K562 (cell line): ENCODE results near the gene SAT1. TPM values are rescaled to one million over a fixed set of nuclear protein-coding genes. Genes with fewer than 3 reads are reported as not detected.

Experiments
- ATAC-seq: fragments of 200-7000 bp; cut with Tn5 transposase; 3 replicates; pipeline ENCODE4 v1.9.1; 2020; ENCODE audit warnings: moderate library complexity
- BruUV-seq: library from RNA; stranded (reverse); fragments of 400-500 nt; replicated peaks from 2 replicates; lab custom pipeline; 2021; lab: Mats Ljungman, UMichigan
- CTCF ChIA-PET: fragments of 300-600 bp; formaldehyde crosslinking; extraction: SDS; loops from one replicate; lab custom pipeline; 2021; ENCODE audit warnings: low intra/inter-chr PET ratio; lab: Yijun Ruan, JAX
- POLR2A ChIA-PET: fragments of 300-600, 350-650 bp; sonication (Branson Sonifier 250); formaldehyde crosslinking; extraction: SDS; loops from one replicate; lab custom pipeline; 2021; ENCODE audit warnings: antibody characterized with exemption, inconsistent platforms; lab: Yijun Ruan, JAX
- DNase-seq, 4 experiments: peaks; one replicate each; pipeline versions ENCODE4 v3.0.0 to v3.0.0-alpha.2; 2011 to 2018; ENCODE audit warnings: low spot score in 3 of 4, mixed read lengths in 3 of 4; ENCODE audit errors: extremely low read depth in 1 of 4
- FAIRE-seq: peaks from 2 replicates; lab custom pipeline; 2011; peaks lifted over from hg19 to GRCh38; lab: Jason Lieb, UNC
- H2AFZ ChIP-seq: 2 replicates; pipeline ENCODE4 v1.6.0; 2011; ENCODE audit warnings: low read depth, low read length, control low read depth, inconsistent platforms
- H3K27ac ChIP-seq: fragments of 200-600 bp; 3 replicates; pipeline ENCODE4 v1.8.0; 2011; ENCODE audit warnings: low read depth, mild to moderate bottlenecking, control low read depth, inconsistent platforms, low read length, moderate library complexity, mixed read lengths; ENCODE audit errors: extremely low read depth
- H3K27me3 ChIP-seq, 2 experiments: fragments of 300-600 bp in 1 of 2; 2 replicates in 1 of 2; 3 replicates in 1 of 2; pipeline versions ENCODE4 v1.6.0 to v1.8.0; 2011; ENCODE audit warnings: inconsistent platforms in 2 of 2, low read length in 2 of 2, mild to moderate bottlenecking in 1 of 2, mixed read lengths in 1 of 2, moderate library complexity in 1 of 2; ENCODE audit not compliant: control insufficient read depth in 2 of 2, insufficient read depth in 2 of 2
- H3K36me3 ChIP-seq: fragments of 300-600 bp; 3 replicates; pipeline ENCODE4 v1.8.0; 2011; ENCODE audit warnings: mild to moderate bottlenecking, low read length, inconsistent platforms; ENCODE audit not compliant: control insufficient read depth, insufficient read depth
- H3K4me1 ChIP-seq, 2 experiments: fragments of 200-600 bp in 1 of 2; replicated peaks in 1 of 2; 2 replicates in 1 of 2; 3 replicates in 1 of 2; pipeline versions ENCODE4 v1.5.1 to v1.8.0; 2011; ENCODE audit warnings: inconsistent platforms in 2 of 2, low read length in 2 of 2, mild to moderate bottlenecking in 1 of 2, mixed read lengths in 1 of 2, moderate library complexity in 1 of 2; ENCODE audit not compliant: control insufficient read depth in 2 of 2, insufficient read depth in 2 of 2
- H3K4me2 ChIP-seq: 2 replicates; pipeline ENCODE4 v1.6.1; 2011; ENCODE audit warnings: low read length, control low read depth, inconsistent platforms, mixed read lengths; ENCODE audit not compliant: insufficient read depth
- H3K4me3 ChIP-seq: fragments of 200-600 bp; sonication (generic), shearing (Covaris generic); 2 replicates; pipeline ENCODE4 v1.5.1; 2016; ENCODE audit warnings: control low read depth, inconsistent platforms
- H3K79me2 ChIP-seq: fragments of 200-600 bp; 3 replicates; pipeline ENCODE4 v1.8.0; 2011; ENCODE audit warnings: low read length, inconsistent platforms; ENCODE audit not compliant: control insufficient read depth, insufficient read depth
- H3K9ac ChIP-seq, 2 experiments: 2 replicates each; pipeline versions ENCODE4 v1.6.0 to v1.6.1; 2011; ENCODE audit warnings: low read depth in 2 of 2, low read length in 2 of 2, control low read depth in 1 of 2, inconsistent platforms in 1 of 2, mild to moderate bottlenecking in 1 of 2, mixed read lengths in 1 of 2; ENCODE audit not compliant: insufficient read depth in 1 of 2
- H3K9me1 ChIP-seq: one replicate; pipeline ENCODE4 v1.6.0; 2011; ENCODE audit warnings: inconsistent platforms, mild to moderate bottlenecking, low read length, moderate library complexity; ENCODE audit not compliant: control insufficient read depth, insufficient read depth
- H3K9me3 ChIP-seq: replicated peaks from 2 replicates; pipeline ENCODE4 v1.5.1; 2011; ENCODE audit warnings: low read depth, low read length, inconsistent platforms; ENCODE audit not compliant: control insufficient read depth, insufficient read depth
- H4K20me1 ChIP-seq: replicated peaks from 2 replicates; pipeline ENCODE4 v1.6.1; 2011; ENCODE audit warnings: low read length, inconsistent platforms, mixed read lengths; ENCODE audit not compliant: control insufficient read depth, insufficient read depth
- E2F8 ChIP-seq: fragments of 450-650 bp; IDR thresholded peaks from 2 replicates; pipeline ENCODE4 v1.7.1; 2018; ENCODE audit warnings: mild to moderate bottlenecking, low read depth; ENCODE audit not compliant: partially characterized antibody
- KLF6 ChIP-seq: fragments of 250-450 bp; sonication (Bioruptor Pico); IDR thresholded peaks from 2 replicates; pipeline ENCODE4 v1.4.0; 2020; ENCODE audit warnings: mild to moderate bottlenecking, moderate library complexity, borderline replicate concordance
- NR3C1 ChIP-seq: sonication (generic); formaldehyde crosslinking; IDR thresholded peaks from 2 replicates; pipeline ENCODE4 v1.8.1; 2022; ENCODE audit warnings: missing genetic modification reagents
- ZC3H4 ChIP-seq: sonication (generic); formaldehyde crosslinking; IDR thresholded peaks from 2 replicates; pipeline ENCODE4 v1.9.0; 2021; ENCODE audit warnings: missing genetic modification reagents, borderline replicate concordance
- ZNF23 ChIP-seq: fragments of 250-450 bp; sonication (Bioruptor Pico); IDR thresholded peaks from 2 replicates; pipeline ENCODE4 v1.4.0; 2020; ENCODE audit warnings: mild to moderate bottlenecking
- ZNF431 ChIP-seq: sonication (generic); formaldehyde crosslinking; IDR thresholded peaks from 2 replicates; pipeline ENCODE4 v1.8.0; 2022; ENCODE audit warnings: mild to moderate bottlenecking, missing genetic modification reagents
- WGBS: fragments of 100-300 bp; shearing (Covaris generic); methylation state at CpG from one replicate; pipeline ENCODE4 v1.1.6; 2016; ENCODE audit warnings: low coverage, mixed read lengths; ENCODE audit not compliant: insufficient coverage; ENCODE audit errors: missing lambda C conversion rate; 5-methylcytosine and 5-hydroxymethylcytosine counted together
- in situ Hi-C: fragments of 300-500 bp; cut with MboI; formaldehyde crosslinking; loops from 4 replicates; pipeline ENCODE4 v1.15.0; 2018; ENCODE audit warnings: inconsistent platforms, mixed read lengths
- intact Hi-C: fragments of 100-400 bp; cut with micrococcal nuclease; formaldehyde crosslinking; loops from 2 replicates; pipeline ENCODE4 v1.14.2; 2022
- polyA plus RNA-seq, 8 experiments: library from polyadenylated mRNA; depleted of rRNA in 4 of 8; stranded (reverse) in 5 of 8; unstranded in 3 of 8; fragments of >200 nt; fragmentation: Nextera tagmentation in 2 of 8; fragmentation: Illumina TruSeq in 1 of 8; extraction: Ambion mirVana in 2 of 8; extraction: Trizol in 1 of 8; gene quantifications; 2 replicates each; pipeline versions ENCODE4 v1.2.1 to v1.2.3, GENCODE V29; 2011 to 2014; ENCODE audit warnings: inconsistent platforms in 1 of 8, missing spikeins in 1 of 8
- total RNA-seq, 7 experiments: library from RNA; depleted of rRNA in 6 of 7; stranded (reverse); fragments of >200 nt in 6 of 7; fragmentation: Illumina TruSeq in 2 of 7; extraction: Trizol in 2 of 7; gene quantifications; 2 replicates each; pipeline versions ENCODE4 v1.2.1 to v1.2.3, GENCODE V29; 2011 to 2021; ENCODE audit warnings: low replicate concordance in 1 of 7
- TF ChIP-seq, protein P1 (sequence below), 2 experiments: fragments of 450-650 bp; IDR thresholded peaks; 2 replicates each; pipeline ENCODE4 v1.6.1; 2016

SAT1 gene
- total and polyA plus RNA-seq, 9 of the 15 experiments (the other 6 are each of a cell fraction or from before 2014, with no cell fraction given) = 47.4 to 194 (median 74.1) TPM

GRCh38 chrX:23784470-23785331 is 1.7 kb downstream of the SAT1 start (continued):
- TF ChIP-seq ZC3H4 = 0 out of 2 replicates have a peak, but pooled peaks have one; percentile 27
- TF ChIP-seq, all 486 proteins: peak for 27

- H3K27me3 ChIP-seq = no peaks in the 10 kb centered on the region
- H3K36me3 ChIP-seq = peaks cover 17% of the 10 kb centered on the region
- CTCF ChIA-PET = no interaction called here
- 75% methylated on average over 2 of the region's 2 CpGs for WGBS
- no peak overlapping the region for H3K9ac ChIP-seq
- no peaks in the 10 kb centered on the region for H4K20me1 ChIP-seq
- intact Hi-C loops = no loop called here
- H3K27ac ChIP-seq = no peak overlapping the region
- no TSS peak for BruUV-seq
- H3K4me1 ChIP-seq = peaks cover 9 to 11% of the 10 kb centered on the region in 2 experiments; a peak in 3 of 5 replicates
- TF ChIP-seq, protein P1, sequence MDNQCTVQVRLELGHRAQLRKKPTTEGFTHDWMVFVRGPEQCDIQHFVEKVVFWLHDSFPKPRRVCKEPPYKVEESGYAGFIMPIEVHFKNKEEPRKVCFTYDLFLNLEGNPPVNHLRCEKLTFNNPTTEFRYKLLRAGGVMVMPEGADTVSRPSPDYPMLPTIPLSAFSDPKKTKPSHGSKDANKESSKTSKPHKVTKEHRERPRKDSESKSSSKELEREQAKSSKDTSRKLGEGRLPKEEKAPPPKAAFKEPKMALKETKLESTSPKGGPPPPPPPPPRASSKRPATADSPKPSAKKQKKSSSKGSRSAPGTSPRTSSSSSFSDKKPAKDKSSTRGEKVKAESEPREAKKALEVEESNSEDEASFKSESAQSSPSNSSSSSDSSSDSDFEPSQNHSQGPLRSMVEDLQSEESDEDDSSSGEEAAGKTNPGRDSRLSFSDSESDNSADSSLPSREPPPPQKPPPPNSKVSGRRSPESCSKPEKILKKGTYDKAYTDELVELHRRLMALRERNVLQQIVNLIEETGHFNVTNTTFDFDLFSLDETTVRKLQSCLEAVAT (IDR thresholded peaks at IDR 0.05) = no peak
- TF ChIP-seq ZC3H4 = no peak
- TF ChIP-seq NR3C1 (CRISPR knock-in tag) = no peak
- TF ChIP-seq E2F8 = no peak
- no peak for TF ChIP-seq ZNF431 (CRISPR knock-in tag)
- no peak for TF ChIP-seq KLF6 (CRISPR knock-in tag)
- TF ChIP-seq ZNF23 (CRISPR knock-in tag) = no peak
- no peak overlapping the region for H2AFZ ChIP-seq
- in situ Hi-C loops = no loop called here
- H3K4me3 ChIP-seq = no peak overlapping the region
- H3K79me2 ChIP-seq = peaks cover 20% of the 10 kb centered on the region
- H3K9me3 ChIP-seq = no peaks in the 10 kb centered on the region
- FAIRE-seq (no peak), ATAC-seq (no peak), DNase-seq (no peak)
- H3K4me2 ChIP-seq = no peak overlapping the region
- H3K9me1 ChIP-seq = no peaks in the 10 kb centered on the region
- POLR2A ChIA-PET = interaction anchor here (1.2 to 2.3 kb wide), 2 partner anchors 9 to 28 kb away, joined by 3 to 12 read pairs; no protein-coding TSS in a partner anchor
Measured at GRCh38 chrX:23785580-23785979, 2.6 kb downstream of the SAT1 start.
